HEK293T (cell line): ENCODE results near the gene HPS5.

Experiments
- ARNT ChIP-seq: fragments of 450-650 bp; IDR thresholded peaks from 2 replicates; pipeline ENCODE4 v1.6.1; 2017; ENCODE audit warnings: mild to moderate bottlenecking
- BHLHE40 ChIP-seq: fragments of 450-650 bp; IDR thresholded peaks from 2 replicates; pipeline ENCODE4 v1.6.1; 2016; ENCODE audit warnings: mild to moderate bottlenecking, moderate library complexity, borderline replicate concordance
- CTBP1 ChIP-seq: fragments of 450-650 bp; IDR thresholded peaks from 2 replicates; pipeline ENCODE4 v1.6.1; 2016; ENCODE audit warnings: borderline replicate concordance
- ELF4 ChIP-seq: fragments of 450-650 bp; IDR thresholded peaks from 2 replicates; pipeline ENCODE4 v1.6.1; 2017; ENCODE audit warnings: antibody characterized with exemption
- FOXA1 ChIP-seq: fragments of 450-650 bp; IDR thresholded peaks from 2 replicates; pipeline ENCODE4 v1.6.1; 2016; ENCODE audit warnings: mild to moderate bottlenecking
- FOXK2 ChIP-seq: fragments of 450-650 bp; IDR thresholded peaks from 2 replicates; pipeline ENCODE4 v1.6.1; 2016; ENCODE audit warnings: mild to moderate bottlenecking
- FOXM1 ChIP-seq: fragments of 450-650 bp; IDR thresholded peaks from 2 replicates; pipeline ENCODE4 v1.6.1; 2017; ENCODE audit warnings: mild to moderate bottlenecking, borderline replicate concordance
- HDGF ChIP-seq: fragments of 450-650 bp; IDR thresholded peaks from 2 replicates; pipeline ENCODE4 v1.6.1; 2017; ENCODE audit warnings: antibody characterized with exemption, borderline replicate concordance
- LEF1 ChIP-seq: fragments of 450-650 bp; IDR thresholded peaks from 2 replicates; pipeline ENCODE4 v1.6.1; 2017; ENCODE audit warnings: mild to moderate bottlenecking, borderline replicate concordance
- NFRKB ChIP-seq: fragments of 450-650 bp; IDR thresholded peaks from 2 replicates; pipeline ENCODE4 v1.6.1; 2016; ENCODE audit warnings: mild to moderate bottlenecking, moderate library complexity
- SP1 ChIP-seq: fragments of 450-650 bp; IDR thresholded peaks from 2 replicates; pipeline ENCODE4 v1.6.1; 2017
- SUZ12 ChIP-seq: fragments of 450-650 bp; IDR thresholded peaks from 2 replicates; pipeline ENCODE4 v1.6.1; 2016; ENCODE audit warnings: mild to moderate bottlenecking
- TARDBP ChIP-seq: fragments of 450-650 bp; IDR thresholded peaks from 2 replicates; pipeline ENCODE4 v1.6.1; 2016
- TF ChIP-seq, protein P1 (sequence below): fragments of 450-650 bp; IDR thresholded peaks from 2 replicates; pipeline ENCODE4 v1.6.1; 2016

DNA sequence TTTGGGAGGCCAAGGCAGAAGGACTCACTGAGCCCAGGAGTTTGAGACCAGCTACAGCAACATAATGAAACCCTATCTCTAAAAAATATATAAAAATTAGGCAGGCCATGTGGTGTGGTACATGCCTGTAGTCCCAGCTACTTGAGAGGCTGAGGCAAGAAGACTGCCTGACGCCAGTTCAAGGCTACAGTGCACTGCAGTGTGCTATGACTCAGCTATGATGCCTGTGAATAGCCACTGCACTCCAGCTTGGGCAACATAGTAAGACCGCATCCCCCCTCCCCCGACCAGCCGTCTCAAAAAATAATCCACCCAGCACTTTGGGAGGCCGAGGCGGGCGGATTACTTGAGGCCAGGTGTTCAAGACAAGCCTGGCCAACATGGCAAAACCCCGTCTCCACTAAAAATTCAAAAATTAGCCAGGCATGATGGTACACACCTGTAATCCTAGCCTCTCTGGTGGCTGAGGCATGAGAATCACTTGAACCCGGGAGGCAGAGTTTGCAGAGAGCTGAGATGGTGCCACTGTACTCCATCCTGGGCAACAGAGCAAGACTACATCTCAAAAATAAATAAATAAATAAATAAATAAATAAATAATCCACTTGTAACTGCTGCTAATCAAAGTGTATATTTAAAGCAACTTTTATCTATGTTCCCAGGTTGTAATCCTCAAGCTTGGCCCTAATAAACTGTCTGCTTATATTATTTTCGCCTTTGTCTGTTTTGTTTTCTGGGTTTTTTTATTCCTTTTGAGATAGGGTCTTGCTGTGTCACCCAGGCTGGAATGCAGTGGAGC lies 7.8 kb downstream of the HPS5 start:
- no peak for TF ChIP-seq SUZ12
- no peak for TF ChIP-seq FOXK2
- TF ChIP-seq NFRKB, result no peak
- no peak for TF ChIP-seq TARDBP
- TF ChIP-seq, protein P1, sequence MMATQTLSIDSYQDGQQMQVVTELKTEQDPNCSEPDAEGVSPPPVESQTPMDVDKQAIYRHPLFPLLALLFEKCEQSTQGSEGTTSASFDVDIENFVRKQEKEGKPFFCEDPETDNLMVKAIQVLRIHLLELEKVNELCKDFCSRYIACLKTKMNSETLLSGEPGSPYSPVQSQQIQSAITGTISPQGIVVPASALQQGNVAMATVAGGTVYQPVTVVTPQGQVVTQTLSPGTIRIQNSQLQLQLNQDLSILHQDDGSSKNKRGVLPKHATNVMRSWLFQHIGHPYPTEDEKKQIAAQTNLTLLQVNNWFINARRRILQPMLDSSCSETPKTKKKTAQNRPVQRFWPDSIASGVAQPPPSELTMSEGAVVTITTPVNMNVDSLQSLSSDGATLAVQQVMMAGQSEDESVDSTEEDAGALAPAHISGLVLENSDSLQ, result no peak
- TF ChIP-seq BHLHE40, result no peak
- TF ChIP-seq SP1, result no peak
- no peak for TF ChIP-seq ARNT
- TF ChIP-seq LEF1, result no peak
- TF ChIP-seq FOXA1, result no peak
- TF ChIP-seq HDGF, result no peak
- no peak for TF ChIP-seq ELF4
- no peak for TF ChIP-seq FOXM1
- TF ChIP-seq CTBP1, result no peak
